H9 (cell line): ENCODE measurements around the gene GIT1. TPM values are rescaled to one million over a fixed set of nuclear protein-coding genes. Genes with fewer than 3 reads are reported as not detected.
A peak's percentile ranks its signal among the peaks of the same experiment; 100 is the strongest.

Experiments
- DNase-seq: peaks from one replicate; pipeline ENCODE4 v3.0.0-alpha.2; 2017
- H2AFZ ChIP-seq: one replicate; pipeline ENCODE4 v1.6.1; 2013; ENCODE audit warnings: mild to moderate bottlenecking, low read length, control low read depth, moderate library complexity
- H2AK5ac ChIP-seq: 2 replicates; pipeline ENCODE4 v1.6.1; 2013; ENCODE audit warnings: low read length, control low read depth, mixed read lengths; ENCODE audit not compliant: insufficient read length
- H2BK120ac ChIP-seq: one replicate; pipeline ENCODE4 v1.6.1; 2013; ENCODE audit warnings: low read depth, mild to moderate bottlenecking, low read length, control low read depth, inconsistent platforms; ENCODE audit not compliant: poor library complexity, severe bottlenecking
- H2BK12ac ChIP-seq: 2 replicates; pipeline ENCODE4 v1.6.1; 2013; ENCODE audit warnings: low read length, control low read depth, mixed read lengths, low read depth; ENCODE audit not compliant: insufficient read length
- H2BK15ac ChIP-seq: 2 replicates; pipeline ENCODE4 v1.6.1; 2013; ENCODE audit warnings: low read depth, low read length, control low read depth
- H2BK20ac ChIP-seq: one replicate; pipeline ENCODE4 v1.6.1; 2013; ENCODE audit warnings: low read depth, mild to moderate bottlenecking, low read length, control low read depth, inconsistent platforms; ENCODE audit not compliant: poor library complexity, severe bottlenecking
- H2BK5ac ChIP-seq: 2 replicates; pipeline ENCODE4 v1.6.1; 2013; ENCODE audit warnings: low read length, control low read depth, mixed read lengths; ENCODE audit not compliant: insufficient read length
- H3K14ac ChIP-seq: 2 replicates; pipeline ENCODE4 v1.6.1; 2013; ENCODE audit warnings: low read length, control low read depth; ENCODE audit not compliant: insufficient read depth
- H3K18ac ChIP-seq: 2 replicates; pipeline ENCODE4 v1.6.1; 2013; ENCODE audit warnings: low read depth, mild to moderate bottlenecking, mixed read lengths, low read length, control low read depth; ENCODE audit not compliant: insufficient read length
- H3K23ac ChIP-seq: 2 replicates; pipeline ENCODE4 v1.6.1; 2013; ENCODE audit warnings: low read length, control low read depth, mixed read lengths, low read depth; ENCODE audit not compliant: insufficient read length
- H3K23me2 ChIP-seq: 2 replicates; pipeline ENCODE4 v1.6.1; 2013; ENCODE audit warnings: low read depth, mild to moderate bottlenecking, mixed read lengths, low read length, control low read depth; ENCODE audit not compliant: insufficient read length, poor library complexity, severe bottlenecking
- H3K27ac ChIP-seq: 2 replicates; pipeline ENCODE4 v1.5.1; 2013; ENCODE audit warnings: low read length, control low read depth, mixed read lengths, low read depth; ENCODE audit not compliant: insufficient read length
- H3K27me3 ChIP-seq: 2 replicates; pipeline ENCODE4 v1.6.1; 2013; ENCODE audit warnings: low read length, control low read depth, inconsistent platforms; ENCODE audit not compliant: insufficient read depth
- H3K4ac ChIP-seq: 2 replicates; pipeline ENCODE4 v1.6.1; 2013; ENCODE audit warnings: low read depth, mild to moderate bottlenecking, control low read depth, inconsistent platforms, low read length, moderate library complexity
- H3K4me1 ChIP-seq: 2 replicates; pipeline ENCODE4 v1.6.1; 2013; ENCODE audit warnings: low read length, control low read depth, inconsistent platforms; ENCODE audit not compliant: insufficient read depth
- H3K4me2 ChIP-seq: 2 replicates; pipeline ENCODE4 v1.6.1; 2013; ENCODE audit warnings: low read length, control low read depth, mixed read lengths; ENCODE audit not compliant: insufficient read length, insufficient read depth
- H3K56ac ChIP-seq: 2 replicates; pipeline ENCODE4 v1.6.1; 2013; ENCODE audit warnings: low read depth, mild to moderate bottlenecking, mixed read lengths, low read length, control low read depth; ENCODE audit not compliant: insufficient read length
- H3K79me1 ChIP-seq: 2 replicates; pipeline ENCODE4 v1.6.1; 2013; ENCODE audit warnings: low read depth, mild to moderate bottlenecking, moderate library complexity, low read length, control low read depth, inconsistent platforms; ENCODE audit not compliant: insufficient read depth, poor library complexity, severe bottlenecking
- H3K79me2 ChIP-seq: 2 replicates; pipeline ENCODE4 v1.6.1; 2013; ENCODE audit warnings: low read length, control low read depth, inconsistent platforms; ENCODE audit not compliant: insufficient read depth
- H3K9ac ChIP-seq: 2 replicates; pipeline ENCODE4 v1.6.1; 2013; ENCODE audit warnings: low read length, control low read depth, mixed read lengths; ENCODE audit not compliant: insufficient read length; ENCODE audit errors: extremely low read depth
- H3K9me3 ChIP-seq: one replicate; pipeline ENCODE4 v1.6.1; 2013; ENCODE audit warnings: low read depth, low read length, inconsistent platforms; ENCODE audit not compliant: control insufficient read depth
- H3T11ph ChIP-seq: one replicate; pipeline ENCODE4 v1.6.1; 2013; ENCODE audit warnings: mild to moderate bottlenecking, low read length, control low read depth, inconsistent platforms
- H4K20me1 ChIP-seq: one replicate; pipeline ENCODE4 v1.6.1; 2013; ENCODE audit not compliant: control insufficient read depth, insufficient read length, insufficient read depth
- H4K5ac ChIP-seq: 2 replicates; pipeline ENCODE4 v1.6.1; 2013; ENCODE audit warnings: low read depth, mild to moderate bottlenecking, mixed read lengths, low read length, control low read depth; ENCODE audit not compliant: insufficient read length
- H4K8ac ChIP-seq: replicated peaks from 2 replicates; pipeline ENCODE4 v1.6.1; 2013; ENCODE audit warnings: low read length, control low read depth, mixed read lengths, low read depth; ENCODE audit not compliant: insufficient read length
- H4K91ac ChIP-seq: 2 replicates; pipeline ENCODE4 v1.6.1; 2013; ENCODE audit warnings: low read depth, mild to moderate bottlenecking, moderate library complexity, mixed read lengths, low read length, control low read depth; ENCODE audit not compliant: insufficient read length
- H3K27ac Mint-ChIP-seq, 3 experiments: 2 replicates in 2 of 3; 3 replicates in 1 of 3; pipeline ENCODE4 v1.8.0; 2020 to 2021; ENCODE audit warnings: mixed read lengths in 3 of 3, mild to moderate bottlenecking in 1 of 3, moderate library complexity in 1 of 3
- H3K27me3 Mint-ChIP-seq: 2 replicates; pipeline ENCODE4 v1.8.0; 2021; ENCODE audit warnings: low read depth, mild to moderate bottlenecking, moderate library complexity, mixed read lengths
- H3K36me3 Mint-ChIP-seq, 3 experiments: 2 replicates in 2 of 3; 3 replicates in 1 of 3; pipeline ENCODE4 v1.8.0; 2020 to 2021; ENCODE audit warnings: low read depth in 3 of 3, mixed read lengths in 3 of 3; ENCODE audit not compliant: insufficient read depth in 1 of 3
- H3K4me1 Mint-ChIP-seq, 2 experiments: 2 replicates each; pipeline ENCODE4 v1.8.0; 2020; ENCODE audit warnings: mixed read lengths in 2 of 2
- H3K4me3 Mint-ChIP-seq, 2 experiments: 2 replicates in 1 of 2; 3 replicates in 1 of 2; pipeline ENCODE4 v1.8.0; 2020 to 2021; ENCODE audit warnings: mild to moderate bottlenecking in 2 of 2, mixed read lengths in 2 of 2, moderate library complexity in 1 of 2
- H3K9me3 Mint-ChIP-seq, 2 experiments: 2 replicates in 1 of 2; 3 replicates in 1 of 2; pipeline ENCODE4 v1.8.0; 2020; ENCODE audit warnings: mild to moderate bottlenecking in 2 of 2, mixed read lengths in 2 of 2, moderate library complexity in 1 of 2
- CTCF ChIP-seq: fragments of 200-600 bp; sonication (generic); conservative IDR thresholded peaks from 3 replicates; pipeline ENCODE4 v1.8.0; 2021; ENCODE audit warnings: antibody characterized with exemption, mild to moderate bottlenecking
- WGBS: extraction: QIAGEN DNeasy Blood & Tissue Kit; methylation state at CpG from one replicate; pipeline ENCODE4 v1.1.7; 2013; ENCODE audit warnings: missing lambda C conversion rate, low lambda C conversion rate, mixed read lengths; ENCODE audit not compliant: insufficient read length; ENCODE audit errors: extremely low coverage; 5-methylcytosine and 5-hydroxymethylcytosine counted together
- total RNA-seq: library from RNA; stranded (reverse); gene quantifications from 2 replicates; pipeline ENCODE4 v1.2.1, GENCODE V29; 2021

GIT1 gene
- total RNA-seq, 1 experiment from 2014 or later, result 47.4 TPM

GRCh38 chr17:29570521-29570920 lies 18.9 kb downstream of the GIT1 start:
- Histone ChIP-seq H3K9ac (no peak overlapping the region), H3K79me1 (no peaks in the 10 kb centered on the region), H3K9me3 (no peaks in the 10 kb centered on the region), H2BK12ac (no peak overlapping the region), H4K8ac (no peak overlapping the region), H3K18ac (no peak overlapping the region), H2BK120ac (no peak overlapping the region), H3K4me2 (no peak overlapping the region), H2BK5ac (no peak overlapping the region), H2AK5ac (no peak overlapping the region), H4K91ac (no peak overlapping the region), H3K14ac (no peak overlapping the region), H4K20me1 (no peaks in the 10 kb centered on the region), H2BK20ac (no peak overlapping the region), H2BK15ac (no peak overlapping the region), H3K79me2 (no peaks in the 10 kb centered on the region), H2AFZ (no peak overlapping the region), H4K5ac (no peak overlapping the region), H3K23ac (no peak overlapping the region), H3K27me3 (peaks cover 4% of the 10 kb centered on the region; the same call in 1 of the 2 replicates), H3K27ac (no peak overlapping the region), H3K4me1 (no peaks in the 10 kb centered on the region), H3K23me2 (peaks cover 23% of the 10 kb centered on the region), H3T11ph (no peak overlapping the region), H3K56ac (no peak overlapping the region), H3K4ac (no peak overlapping the region)
- no peak for TF ChIP-seq CTCF
- no CpG with 5 or more reads among the region's 7 CpGs for WGBS
- DNase-seq, result no peak
- H3K4me3 Mint-ChIP-seq, result peak overlapping the region in 1 of 2 experiments; percentile 66; a peak in 3 of 5 replicates
- H3K36me3 Mint-ChIP-seq, result peaks cover 8 to 29% (median 25%) of the 10 kb centered on the region in 3 experiments; a peak in 6 of 7 replicates
- H3K27me3 Mint-ChIP-seq, result peaks cover 30% of the 10 kb centered on the region
- H3K4me1 Mint-ChIP-seq, result peaks cover 13 to 23% of the 10 kb centered on the region in 2 experiments
- H3K9me3 Mint-ChIP-seq, result no peaks in the 10 kb centered on the region; a peak in 1 of 5 replicates
- H3K27ac Mint-ChIP-seq, result no peak overlapping the region
